Stimulated activated CD8-positive, alpha-beta memory T cell treated with anti-CD3 and anti-CD28 coated beads, Interleukin-7, amount 100 ng/mL, for 1 hour (primary cell): ENCODE data around the gene DPP6.

ENCODE experiments used
- DNase-seq, 2 donors: peaks; one replicate each; pipeline ENCODE4 v3.0.0-alpha.2; 2020; ENCODE audit warnings: low read depth in 2 of 2

The DPP6 gene

DNA sequence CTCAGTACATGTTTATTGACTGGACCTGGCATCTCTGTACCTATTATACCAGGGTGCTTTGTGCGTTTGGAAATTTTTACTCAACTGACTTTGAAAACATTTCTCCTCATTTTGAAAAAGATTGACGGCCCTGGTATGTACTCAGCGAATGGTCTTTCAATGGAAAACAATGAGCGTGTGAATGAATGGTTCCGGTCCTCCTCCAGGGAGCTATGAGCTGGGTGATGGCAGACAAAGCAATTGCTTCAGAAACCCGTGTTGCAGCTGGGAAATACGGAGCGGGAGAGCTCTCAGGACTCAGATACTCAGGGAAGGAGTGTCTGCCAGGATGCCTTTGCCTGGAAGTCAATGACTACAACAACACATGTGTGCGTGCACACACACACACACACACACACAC is 824.8 kb downstream of the DPP6 start:
- no peak for DNase-seq

DNA sequence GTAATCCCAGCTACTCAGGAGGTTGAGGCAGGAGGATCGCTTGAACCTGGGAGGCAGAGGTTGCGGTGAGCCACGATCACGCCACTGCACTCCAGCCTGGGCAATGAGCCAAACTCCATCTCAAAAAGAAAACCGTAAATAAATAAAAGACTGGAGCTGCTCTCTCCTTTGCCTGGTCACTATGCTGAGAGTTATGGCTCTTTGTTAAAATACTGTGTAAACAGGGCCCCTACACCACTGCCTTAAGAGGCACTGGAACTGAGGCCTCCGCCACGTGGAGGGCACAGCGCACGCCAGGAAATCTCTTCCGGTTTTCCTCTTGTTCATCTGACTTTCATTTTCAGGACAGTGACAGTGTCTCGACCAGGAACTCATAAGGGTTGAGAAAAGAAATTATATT is 827.4 kb downstream of the DPP6 start:
- no peak for DNase-seq

GRCh38 chr7:154880513-154880912 is 828.3 kb downstream of the DPP6 start:
- no peak for DNase-seq

DNA sequence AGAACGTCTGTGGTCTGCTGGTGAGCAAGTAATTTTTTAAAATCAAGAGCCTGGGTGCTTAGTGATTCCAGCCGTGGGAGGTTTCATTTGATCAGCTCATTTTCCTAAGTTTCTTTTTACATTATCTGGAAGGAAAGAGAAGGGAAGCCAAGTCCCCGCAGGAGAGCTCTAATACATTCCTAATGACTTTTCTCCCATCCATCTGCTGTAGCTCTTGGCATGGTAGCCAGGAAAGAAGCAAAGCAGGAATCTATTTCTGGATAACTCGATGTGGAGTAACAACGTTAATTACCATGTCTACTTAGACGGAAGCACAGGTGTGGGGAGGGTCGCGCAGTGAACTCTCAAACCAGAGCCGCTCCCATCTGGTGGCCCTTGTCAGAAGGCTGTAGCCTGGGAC is 828.8 kb downstream of the DPP6 start:
- no peak for DNase-seq

DNA sequence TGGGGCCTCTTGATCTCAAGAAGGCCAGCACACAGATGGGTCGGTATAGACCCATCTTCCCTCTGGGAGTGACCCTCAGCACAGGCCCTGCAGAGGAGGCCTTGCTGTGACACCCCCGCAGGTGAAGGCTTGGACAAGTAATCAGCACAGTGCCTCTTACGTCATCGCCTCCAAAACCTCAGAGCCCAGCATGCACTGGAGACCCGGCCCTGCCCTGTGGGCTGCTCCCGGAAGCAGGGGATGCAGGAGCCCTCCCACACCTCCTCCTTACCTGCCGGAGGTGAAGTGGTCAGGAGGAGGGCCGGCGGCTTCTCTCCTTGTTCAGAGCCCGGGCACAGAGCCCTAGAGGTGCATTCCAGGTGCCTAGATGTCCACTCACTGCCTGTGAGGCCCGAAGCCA is 829.3 kb downstream of the DPP6 start:
- no peak for DNase-seq

DNA sequence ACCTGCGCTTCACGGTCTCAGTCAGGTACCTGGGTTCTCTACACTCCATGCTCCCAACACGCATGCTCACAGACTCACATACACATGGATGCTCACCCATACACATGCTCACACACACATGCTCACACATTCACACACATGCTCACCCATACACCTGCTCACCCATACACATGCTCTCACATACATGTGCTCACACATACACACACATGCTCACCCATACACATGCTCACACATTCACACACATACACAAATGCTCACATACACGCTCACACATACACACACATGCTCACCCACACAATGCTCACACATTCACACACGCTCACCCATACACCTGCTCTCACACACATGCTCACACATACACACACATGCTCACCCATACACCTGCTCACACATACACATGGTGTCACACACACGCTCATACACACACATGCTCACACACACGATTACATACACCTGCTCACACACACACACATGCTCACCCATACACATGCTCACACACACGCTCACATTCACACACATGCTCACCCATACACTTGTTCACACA is 830.8 kb downstream of the DPP6 start:
- no peak for DNase-seq

DNA sequence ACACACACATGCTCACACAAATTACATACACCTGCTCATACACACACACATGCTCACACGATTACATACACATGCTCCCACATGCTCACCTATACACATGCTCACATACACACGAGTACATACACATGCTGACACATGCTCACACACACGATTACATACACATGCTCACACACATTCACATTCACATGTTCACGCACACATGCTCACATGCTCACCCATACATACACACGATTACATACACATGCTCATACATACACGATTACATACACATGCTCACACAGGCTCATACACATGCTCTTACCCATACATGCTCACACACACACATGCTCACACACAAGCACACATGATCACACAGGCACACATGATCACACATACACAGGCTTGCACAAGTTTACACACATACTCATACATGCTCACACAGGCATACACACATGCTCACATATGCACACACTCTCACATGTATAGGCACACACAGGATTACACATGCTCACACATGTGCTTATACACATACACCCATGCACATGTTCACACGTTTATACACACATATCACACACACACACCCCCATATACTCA is 832.2 kb downstream of the DPP6 start:
- DNase-seq = no peak

GRCh38 chr7:154886591-154886990 is 834.4 kb downstream of the DPP6 start:
- DNase-seq = no peak

DNA sequence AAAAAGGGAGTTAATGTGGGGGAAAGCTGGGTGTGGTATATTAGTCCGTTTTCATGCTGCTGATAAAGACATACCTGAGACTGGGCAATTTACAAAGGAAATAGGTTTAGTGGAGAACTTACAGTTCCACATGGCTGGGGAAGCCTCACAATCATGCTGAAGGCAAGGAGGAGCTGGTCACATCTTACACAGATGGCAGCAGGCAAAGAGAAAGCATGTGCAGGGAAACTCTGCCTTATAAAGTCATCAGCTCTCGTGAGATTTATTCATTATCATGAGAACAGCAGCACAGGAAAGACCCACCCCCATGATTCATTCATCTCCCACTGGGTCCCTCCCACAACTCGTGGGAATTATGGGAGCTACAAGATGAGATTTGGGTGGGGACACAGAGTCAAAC is 836.5 kb downstream of the DPP6 start:
- DNase-seq = no peak

- DNase-seq = no peak
Observed at GRCh38 chr7:154892459-154892858, 840.3 kb downstream of the DPP6 start.

DNA sequence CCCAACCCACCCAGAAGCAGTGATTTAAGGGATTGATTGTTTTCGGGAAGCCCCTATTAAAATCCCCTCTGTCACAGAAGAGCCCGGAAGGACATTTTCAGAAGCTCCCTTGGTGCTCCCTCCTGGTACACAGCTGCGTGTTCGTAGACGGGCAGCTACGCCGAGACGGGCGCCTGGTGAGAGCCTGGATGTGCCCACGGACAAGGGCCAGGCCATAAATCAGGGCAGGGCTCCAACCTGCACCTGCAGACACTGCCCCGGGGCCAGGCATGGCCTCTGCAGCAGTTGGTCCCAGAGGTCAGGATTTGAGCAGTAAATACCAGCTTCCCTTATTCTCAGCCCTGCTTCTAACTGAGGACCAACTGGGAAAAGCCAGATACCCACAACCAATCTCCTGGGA is 843.9 kb downstream of the DPP6 start:
- no peak for DNase-seq

DNA sequence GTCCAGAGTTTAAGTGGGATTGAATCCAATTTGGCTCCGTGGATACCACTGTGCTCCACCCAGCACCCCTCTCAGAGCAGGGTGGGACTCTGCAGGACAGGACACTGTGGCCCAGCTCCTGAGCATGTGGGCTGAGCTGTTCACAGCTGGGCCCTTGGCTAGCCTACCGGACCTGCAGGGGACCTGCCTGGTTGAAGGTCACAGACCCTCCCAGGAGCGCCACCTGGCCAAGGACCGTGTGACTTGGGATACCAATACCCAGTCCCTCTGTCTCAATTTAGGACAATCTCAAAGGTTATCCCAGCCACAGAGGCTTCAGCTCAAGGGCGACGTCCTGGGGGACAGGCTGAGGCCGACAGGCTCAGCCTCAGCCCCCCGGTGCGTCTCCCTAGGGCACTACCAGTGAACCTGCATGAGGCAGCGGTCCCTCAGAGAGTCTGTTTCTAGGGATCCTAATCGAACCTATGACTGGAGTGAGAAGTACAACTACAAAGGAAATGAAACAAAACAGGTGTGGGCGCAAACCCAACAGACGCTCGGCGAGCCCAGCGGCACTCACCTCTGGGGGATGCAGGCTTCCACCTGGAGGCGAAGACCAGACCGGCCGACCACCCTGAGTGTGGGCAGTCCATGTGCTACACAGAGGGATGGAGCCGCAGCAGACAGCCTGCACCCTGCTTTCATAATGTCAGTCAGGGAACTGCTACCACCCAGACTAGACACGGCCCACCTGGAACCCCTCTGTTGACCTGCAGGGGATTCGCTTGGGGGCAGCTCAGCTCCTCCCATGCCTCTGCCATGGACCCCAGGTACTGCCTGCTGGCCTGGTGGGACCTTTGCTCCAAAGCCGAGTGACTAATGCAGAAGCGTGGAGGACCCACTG is 847.0 kb downstream of the DPP6 start:
- no peak for DNase-seq

GRCh38 chr7:154899862-154900261 is 847.7 kb downstream of the DPP6 start:
- no peak for DNase-seq

DNA sequence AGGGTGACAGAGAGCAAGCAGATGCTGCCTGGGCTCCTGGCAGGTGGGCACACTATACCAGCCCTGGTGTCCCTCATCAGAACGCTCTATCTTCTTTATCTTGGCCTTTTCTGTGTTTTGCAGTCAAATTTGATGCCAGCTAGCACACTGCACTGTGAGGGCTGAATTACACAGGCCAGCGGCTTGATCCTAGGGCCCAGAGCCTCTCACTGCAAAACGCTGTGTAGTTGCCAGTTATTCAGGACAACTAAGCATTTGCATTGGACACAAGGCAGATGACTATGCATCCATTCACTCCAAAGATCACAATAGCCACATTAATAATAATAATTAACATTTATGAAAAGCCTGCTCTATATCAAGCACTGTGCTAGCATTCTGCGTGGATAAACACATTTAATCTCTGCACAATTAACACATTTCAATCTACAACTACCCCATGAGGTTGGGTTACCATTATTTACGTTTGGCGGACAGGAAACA is 850.4 kb downstream of the DPP6 start:
- no peak for DNase-seq

- DNase-seq = no peak
Observed at GRCh38 chr7:154903083-154903731, 851.0 kb downstream of the DPP6 start.

GRCh38 chr7:154905146-154905545 is 852.9 kb downstream of the DPP6 start:
- DNase-seq = no peak

- DNase-seq = no peak
Observed at GRCh38 chr7:154905615-154906014, 853.4 kb downstream of the DPP6 start.

DNA sequence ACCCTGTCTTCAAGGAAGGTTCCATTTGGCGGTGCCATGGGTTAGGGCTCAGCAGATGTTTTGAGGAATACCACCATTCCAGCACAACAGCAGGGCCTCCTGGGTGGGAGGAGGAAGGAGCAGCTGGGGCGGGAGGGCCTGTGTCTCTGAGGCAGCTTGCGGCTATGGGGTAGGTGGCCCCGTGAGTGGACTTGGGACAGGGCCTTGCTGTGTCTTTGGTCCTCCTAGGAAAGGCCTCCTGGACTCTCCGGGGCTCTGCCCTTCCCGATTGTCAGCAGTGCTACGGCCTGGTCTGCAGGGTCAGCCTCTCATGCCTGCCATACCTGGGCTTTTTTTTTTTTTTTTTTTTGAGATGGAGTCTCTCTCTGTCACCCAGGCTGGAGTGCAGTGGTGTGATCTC is 854.0 kb downstream of the DPP6 start:
- DNase-seq = no peak

DNA sequence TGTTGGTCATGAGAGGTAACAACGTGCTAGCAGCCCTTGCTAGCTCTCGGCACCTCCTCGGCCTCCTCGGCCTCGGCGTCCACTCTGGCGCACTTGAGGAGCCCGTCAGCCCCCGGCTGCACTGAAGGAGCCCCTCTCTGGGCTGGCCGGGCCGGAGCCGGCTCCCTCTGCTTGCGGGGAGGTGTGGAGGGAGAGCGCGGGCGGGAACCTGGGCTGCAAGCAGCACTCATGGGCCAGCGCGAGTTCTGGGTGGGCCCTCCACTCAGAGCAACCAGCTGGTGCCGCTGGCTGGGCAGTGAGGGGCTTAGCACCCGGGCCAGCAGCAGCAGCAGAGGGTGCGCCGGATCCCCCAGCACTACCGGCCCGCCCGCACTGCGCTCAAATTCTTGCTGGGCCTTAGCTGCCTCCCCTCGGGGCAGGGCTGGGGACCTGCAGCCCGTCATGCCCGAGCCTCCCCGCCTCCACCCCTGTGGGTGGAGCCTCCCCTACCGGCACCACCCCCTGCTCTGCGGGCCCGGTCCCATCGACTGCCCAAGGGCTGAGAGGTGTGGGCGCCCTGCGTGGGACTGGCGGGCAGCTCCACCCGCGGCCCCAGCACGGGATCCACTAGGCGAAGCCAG is 854.6 kb downstream of the DPP6 start:
- DNase-seq = no peak

DNA sequence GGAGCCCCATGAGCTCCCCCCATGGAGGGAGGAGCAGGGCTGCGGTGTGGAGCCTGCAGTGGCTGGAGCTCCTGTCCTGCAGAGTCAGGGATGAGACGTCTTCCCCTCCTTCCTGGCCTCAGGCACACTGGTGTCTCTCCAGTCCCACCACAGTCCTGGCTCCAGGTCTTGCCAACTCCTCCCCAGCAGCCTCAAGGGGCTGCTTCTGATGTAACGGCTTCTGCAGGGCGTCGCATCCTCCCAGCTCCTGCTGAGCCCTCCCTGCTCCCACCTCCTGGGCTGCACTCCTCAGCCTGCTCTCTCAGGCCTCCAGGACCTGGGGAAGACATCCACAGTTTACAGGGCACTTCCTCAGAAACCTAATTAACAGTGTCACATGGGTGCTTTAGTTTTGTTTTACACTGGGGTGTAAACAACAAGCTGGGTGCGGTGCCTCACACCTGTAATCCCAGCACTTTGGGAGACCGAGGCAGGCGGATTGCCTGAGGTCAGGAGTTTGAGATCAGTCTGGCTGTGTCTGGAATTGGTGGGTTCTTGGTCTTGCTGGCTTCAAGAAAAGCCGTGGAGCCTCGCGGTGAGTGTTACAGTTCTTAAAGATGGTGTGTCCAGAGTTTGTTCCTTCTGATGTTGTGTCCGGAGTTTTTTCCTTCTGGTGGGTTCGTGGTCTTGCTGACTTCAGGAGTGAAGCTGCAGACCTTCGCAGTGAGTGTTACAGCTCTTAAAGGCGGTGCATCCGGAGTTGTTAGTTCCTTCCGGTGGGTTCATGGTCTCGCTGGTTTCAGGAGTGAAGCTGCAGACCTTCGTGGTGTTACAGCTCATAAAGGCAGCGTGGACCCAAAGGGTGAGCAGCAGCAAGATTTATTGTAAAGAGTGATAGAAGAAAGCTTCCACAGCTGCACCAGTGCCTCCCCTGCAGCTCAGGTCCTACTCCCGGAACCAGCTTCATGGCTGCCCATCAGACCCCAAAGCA is 855.7 kb downstream of the DPP6 start:
- no peak for DNase-seq
